HepG2 (cell line): ENCODE measurements around the gene ESR1. TPM values are rescaled to one million over a fixed set of nuclear protein-coding genes. Genes with fewer than 3 reads are reported as not detected.

ENCODE experiments used
- ATAC-seq: fragments of 200-7000 bp; cut with Tn5 transposase; 3 replicates; pipeline ENCODE4 v1.9.1; 2020; ENCODE audit warnings: mild to moderate bottlenecking, moderate library complexity
- BruUV-seq: library from RNA; stranded (reverse); fragments of 400-500 nt; replicated peaks from 2 replicates; lab custom pipeline; 2021; lab: Mats Ljungman, UMichigan
- CTCF ChIA-PET: fragments of 300-600 bp; formaldehyde crosslinking; extraction: SDS; loops from one replicate; lab custom pipeline; 2021; ENCODE audit warnings: low total read pairs, inconsistent platforms, low intra/inter-chr PET ratio; lab: Yijun Ruan, JAX
- POLR2A ChIA-PET: fragments of 350-600 bp; sonication (Branson Sonifier 250); formaldehyde crosslinking; loops from one replicate; lab custom pipeline; 2020; ENCODE audit warnings: antibody characterized with exemption, inconsistent platforms; lab: Yijun Ruan, JAX
- DNase-seq: peaks from one replicate; pipeline ENCODE4 v3.0.0-alpha.2; 2015; ENCODE audit warnings: low spot score
- FAIRE-seq: peaks from 3 replicates; lab custom pipeline; 2011; peaks lifted over from hg19 to GRCh38; lab: Jason Lieb, UNC
- H2AFZ ChIP-seq: one replicate; pipeline ENCODE4 v1.6.1; 2011; ENCODE audit warnings: low read length, inconsistent platforms
- H3K27ac ChIP-seq: fragments of 300-600 bp; 3 replicates; pipeline ENCODE4 v1.8.0; 2011; ENCODE audit warnings: mixed run types, mild to moderate bottlenecking, mixed read lengths, low read length, inconsistent platforms; ENCODE audit not compliant: insufficient read depth; ENCODE audit errors: extremely low read length
- H3K27me3 ChIP-seq, 2 experiments: fragments of 200-600 bp in 1 of 2; 2 replicates in 1 of 2; 3 replicates in 1 of 2; pipeline versions ENCODE4 v1.6.0 to v1.8.0; 2011; ENCODE audit warnings: low read length in 2 of 2, mild to moderate bottlenecking in 2 of 2, moderate library complexity in 2 of 2, inconsistent platforms in 1 of 2; ENCODE audit not compliant: insufficient read depth in 2 of 2, control insufficient read depth in 1 of 2
- H3K36me3 ChIP-seq, 2 experiments: fragments of 200-600 bp in 1 of 2; replicated peaks in 1 of 2; 2 replicates in 1 of 2; 3 replicates in 1 of 2; pipeline versions ENCODE4 v1.5.1 to v1.8.0; 2011; ENCODE audit warnings: low read length in 2 of 2, inconsistent platforms in 1 of 2; ENCODE audit not compliant: insufficient read depth in 2 of 2, control insufficient read depth in 1 of 2
- H3K4me1 ChIP-seq: 2 replicates; pipeline ENCODE4 v1.5.1; 2012; ENCODE audit warnings: low read length, inconsistent platforms; ENCODE audit not compliant: insufficient read depth
- H3K4me2 ChIP-seq: 2 replicates; pipeline ENCODE4 v1.6.0; 2011; ENCODE audit warnings: low read depth, low read length, inconsistent platforms
- H3K4me3 ChIP-seq, 3 experiments: fragments of 200-600 bp in 1 of 3; sonication (generic), shearing (Covaris generic) in 1 of 3; replicated peaks in 1 of 3; 2 replicates each; pipeline ENCODE4 v1.5.1; 2011 to 2016; ENCODE audit warnings: low read length in 3 of 3, inconsistent platforms in 2 of 3, low read depth in 2 of 3, mild to moderate bottlenecking in 2 of 3, control low read depth in 1 of 3, mixed read lengths in 1 of 3; ENCODE audit not compliant: insufficient read depth in 1 of 3
- H3K79me2 ChIP-seq: one replicate; pipeline ENCODE4 v1.6.1; 2011; ENCODE audit warnings: low read length, inconsistent platforms; ENCODE audit not compliant: insufficient read depth
- H3K9ac ChIP-seq: 2 replicates; pipeline ENCODE4 v1.6.0; 2011; ENCODE audit warnings: mild to moderate bottlenecking, low read depth, low read length, inconsistent platforms; ENCODE audit not compliant: insufficient read depth
- H3K9me3 ChIP-seq: 2 replicates; pipeline ENCODE4 v1.5.1; 2012; ENCODE audit warnings: mild to moderate bottlenecking, low read length
- H4K20me1 ChIP-seq: 2 replicates; pipeline ENCODE4 v1.6.0; 2011; ENCODE audit warnings: inconsistent platforms, mild to moderate bottlenecking, low read length, moderate library complexity; ENCODE audit not compliant: insufficient read depth
- CCDC6 ChIP-seq: sonication (generic); formaldehyde crosslinking; IDR thresholded peaks from 2 replicates; pipeline ENCODE4 v1.8.1; 2022; ENCODE audit warnings: mild to moderate bottlenecking, missing genetic modification reagents, moderate library complexity
- GLI4 ChIP-seq: sonication (generic); formaldehyde crosslinking; IDR thresholded peaks from 2 replicates; pipeline ENCODE4 v1.5.1; 2020; ENCODE audit warnings: missing genetic modification reagents, mild to moderate bottlenecking, moderate library complexity, borderline replicate concordance
- ZNF766 ChIP-seq: sonication (generic); formaldehyde crosslinking; IDR thresholded peaks from 2 replicates; pipeline ENCODE4 v1.5.0; 2020; ENCODE audit warnings: missing genetic modification reagents, borderline replicate concordance
- ZSCAN9 ChIP-seq: IDR thresholded peaks from 2 replicates; pipeline ENCODE4 v1.6.1; 2016; ENCODE audit warnings: borderline replicate concordance
- WGBS: methylation state at CpG from one replicate; pipeline ENCODE4 v1.1.6; 2017; ENCODE audit warnings: low lambda C conversion rate; 5-methylcytosine and 5-hydroxymethylcytosine counted together
- in situ Hi-C: cut with HindIII; loops from 2 replicates; pipeline ENCODE4 v1.10.0; 2017; ENCODE audit warnings: low pct_unique_long_range_greater_than_20kb; ENCODE audit not compliant: extremely low pct_ligation_motif_present
- intact Hi-C: fragments of 100-400 bp; cut with micrococcal nuclease; formaldehyde crosslinking; loops from one replicate; pipeline ENCODE4 v1.10.0; 2022; ENCODE audit not compliant: unreplicated experiment
- polyA plus RNA-seq, 8 experiments: library from polyadenylated mRNA; depleted of rRNA in 3 of 8; stranded (reverse) in 7 of 8; unstranded in 1 of 8; fragments of >200 nt; fragmentation: Illumina TruSeq in 4 of 8; extraction: Trizol in 4 of 8; gene quantifications; 2 replicates each; pipeline versions ENCODE4 v1.2.1 to v1.2.3, GENCODE V29; 2011 to 2016; ENCODE audit warnings: low read depth in 4 of 8, missing spikeins in 1 of 8, mixed read lengths in 1 of 8; ENCODE audit not compliant: insufficient read depth in 1 of 8
- total RNA-seq, 5 experiments: library from RNA; depleted of rRNA; stranded (reverse); fragments of >200 nt; fragmentation: Illumina TruSeq; extraction: Trizol; gene quantifications; 2 replicates each; pipeline ENCODE4 v1.2.3, GENCODE V29; 2016; ENCODE audit warnings: low read depth in 1 of 5
- TF ChIP-seq, protein P1 (sequence below): sonication (generic); formaldehyde crosslinking; IDR thresholded peaks from 2 replicates; pipeline ENCODE4 v1.4.0; 2020; ENCODE audit warnings: missing genetic modification reagents

ESR1 gene
- total and polyA plus RNA-seq, 2 of the 13 experiments (the other 11 are each of a cell fraction or from before 2014, with no cell fraction given): not detected

DNA sequence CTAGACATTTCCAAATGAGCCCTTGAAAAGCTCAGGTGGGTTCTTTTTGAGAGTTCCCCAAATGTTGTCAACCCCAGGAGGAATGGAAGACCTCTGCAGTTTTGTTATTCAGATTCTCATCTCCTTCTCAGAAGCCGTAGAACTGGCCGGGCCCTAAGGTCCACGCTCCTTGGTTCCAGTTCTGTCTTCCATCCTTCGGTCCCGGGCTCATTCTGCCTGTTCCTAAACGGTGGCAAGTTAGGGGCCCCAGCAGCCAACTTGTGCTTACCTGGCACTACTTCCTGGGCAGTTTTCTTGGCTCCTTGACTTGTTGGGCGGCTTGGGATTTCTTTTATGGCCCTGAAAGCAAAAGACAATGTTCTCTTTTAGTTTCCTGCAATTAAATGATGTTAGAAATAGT lies 6.4 kb downstream of the ESR1 start (continued):
- no peak for TF ChIP-seq GLI4

DNA sequence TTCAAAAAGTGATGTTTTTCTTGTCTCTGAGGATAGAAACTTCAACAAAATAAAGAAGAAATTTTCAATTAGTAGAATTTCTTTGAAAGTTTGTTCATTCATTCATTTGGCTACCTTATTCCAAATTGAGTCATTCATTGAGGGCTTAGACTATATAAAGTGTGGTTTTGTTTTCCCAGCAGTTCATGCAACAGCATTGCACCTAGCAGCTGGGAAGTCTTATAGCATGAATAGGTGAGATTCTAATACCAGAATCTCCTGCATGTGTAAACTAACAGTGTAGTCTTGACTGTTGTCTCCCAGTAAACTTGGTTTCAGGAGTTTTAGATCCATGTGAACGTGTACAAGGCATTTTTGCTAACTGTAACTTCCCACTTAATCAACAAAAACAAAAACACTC lies 7.1 kb downstream of the ESR1 start:
- ChIA-PET CTCF (no interaction called here), POLR2A (no interaction called here)
- FAIRE-seq (no peak), DNase-seq (no peak), ATAC-seq (no peak)
- H3K4me1 ChIP-seq: no peaks in the 10 kb centered on the region
- H3K79me2 ChIP-seq: no peaks in the 10 kb centered on the region
- peaks cover 1 to 26% of the 10 kb centered on the region in 2 experiments; a peak in 4 of 5 replicates for H3K27me3 ChIP-seq
- BruUV-seq: no TSS peak
- no peaks in the 10 kb centered on the region for H3K9me3 ChIP-seq
- in situ Hi-C loops (no loop called here), intact Hi-C loops (no loop called here)
- TF ChIP-seq ZNF766 (CRISPR knock-in tag) (no peak), CCDC6 (no peak), ZSCAN9 (CRISPR knock-in tag) (no peak)
- TF ChIP-seq, protein P1, sequence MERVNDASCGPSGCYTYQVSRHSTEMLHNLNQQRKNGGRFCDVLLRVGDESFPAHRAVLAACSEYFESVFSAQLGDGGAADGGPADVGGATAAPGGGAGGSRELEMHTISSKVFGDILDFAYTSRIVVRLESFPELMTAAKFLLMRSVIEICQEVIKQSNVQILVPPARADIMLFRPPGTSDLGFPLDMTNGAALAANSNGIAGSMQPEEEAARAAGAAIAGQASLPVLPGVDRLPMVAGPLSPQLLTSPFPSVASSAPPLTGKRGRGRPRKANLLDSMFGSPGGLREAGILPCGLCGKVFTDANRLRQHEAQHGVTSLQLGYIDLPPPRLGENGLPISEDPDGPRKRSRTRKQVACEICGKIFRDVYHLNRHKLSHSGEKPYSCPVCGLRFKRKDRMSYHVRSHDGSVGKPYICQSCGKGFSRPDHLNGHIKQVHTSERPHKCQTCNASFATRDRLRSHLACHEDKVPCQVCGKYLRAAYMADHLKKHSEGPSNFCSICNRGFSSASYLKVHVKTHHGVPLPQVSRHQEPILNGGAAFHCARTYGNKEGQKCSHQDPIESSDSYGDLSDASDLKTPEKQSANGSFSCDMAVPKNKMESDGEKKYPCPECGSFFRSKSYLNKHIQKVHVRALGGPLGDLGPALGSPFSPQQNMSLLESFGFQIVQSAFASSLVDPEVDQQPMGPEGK (CRISPR knock-in tag): no peak
- H3K4me2 ChIP-seq: no peak overlapping the region
- no peak overlapping the region for H3K4me3 ChIP-seq
- no peak overlapping the region for H3K9ac ChIP-seq
- WGBS: 4% methylated on average over 1 of the region's 1 CpG
- H3K27ac ChIP-seq: no peak overlapping the region
- no peaks in the 10 kb centered on the region for H4K20me1 ChIP-seq
- H3K36me3 ChIP-seq: no peaks in the 10 kb centered on the region
- H2AFZ ChIP-seq: no peak overlapping the region
